CD4-positive, alpha-beta memory T cell (primary cell): ENCODE results near the gene DTD2. TPM values are rescaled to one million over a fixed set of nuclear protein-coding genes. Genes with fewer than 3 reads are reported as not detected.

Experiments used
- CTCF ChIA-PET: fragments of 350-600 bp; sonication (Branson Sonifier 250); formaldehyde crosslinking; loops from one replicate; lab custom pipeline; 2021; ENCODE audit warnings: inconsistent platforms; ENCODE audit not compliant: partially characterized antibody; lab: Charles Lee
- POLR2A ChIA-PET: fragments of 350-600 bp; sonication (Branson Sonifier 250); formaldehyde crosslinking; loops from one replicate; lab custom pipeline; 2021; ENCODE audit not compliant: partially characterized antibody; lab: Charles Lee
- DNase-seq, 5 donors: peaks; one replicate each; pipeline versions ENCODE4 v3.0.0 to v3.0.0-alpha.2; 2020 to 2022; ENCODE audit warnings: mixed read lengths in 1 of 5
- H3K27ac ChIP-seq: one replicate; pipeline ENCODE4 v1.7.0; 2013; ENCODE audit warnings: low read depth, low read length
- H3K27me3 ChIP-seq: 2 replicates; pipeline ENCODE4 v1.7.0; 2013; ENCODE audit warnings: mild to moderate bottlenecking, low read length, moderate library complexity; ENCODE audit not compliant: insufficient read depth
- H3K36me3 ChIP-seq: 2 replicates; pipeline ENCODE4 v1.7.0; 2013; ENCODE audit warnings: mild to moderate bottlenecking, low read length, moderate library complexity; ENCODE audit not compliant: insufficient read depth
- H3K4me1 ChIP-seq: 2 replicates; pipeline ENCODE4 v1.7.0; 2013; ENCODE audit warnings: mild to moderate bottlenecking, low read length, moderate library complexity; ENCODE audit not compliant: insufficient read depth
- H3K4me3 ChIP-seq, 2 donors: one replicate each; pipeline ENCODE4 v1.7.0; 2013; ENCODE audit warnings: low read length in 2 of 2, mild to moderate bottlenecking in 1 of 2
- H3K9me3 ChIP-seq, 2 donors: one replicate each; pipeline ENCODE4 v1.7.0; 2013; ENCODE audit warnings: low read length in 2 of 2, control low read depth in 1 of 2; ENCODE audit not compliant: control insufficient read depth in 1 of 2
- H3K27ac Mint-ChIP-seq, 7 donors: one replicate each; pipeline ENCODE4 v1.8.0; 2020 to 2021; ENCODE audit warnings: mixed read lengths in 7 of 7, mild to moderate bottlenecking in 6 of 7, inconsistent platforms in 3 of 7, moderate library complexity in 3 of 7
- H3K27me3 Mint-ChIP-seq, 2 donors: one replicate each; pipeline ENCODE4 v1.8.0; 2020 to 2021; ENCODE audit warnings: mixed read lengths in 2 of 2
- H3K36me3 Mint-ChIP-seq, 2 donors: one replicate each; pipeline ENCODE4 v1.8.0; 2020 to 2021; ENCODE audit warnings: mixed read lengths in 2 of 2, inconsistent platforms in 1 of 2, mild to moderate bottlenecking in 1 of 2
- H3K4me1 Mint-ChIP-seq, 4 donors: one replicate each; pipeline ENCODE4 v1.8.0; 2020 to 2021; ENCODE audit warnings: mixed read lengths in 4 of 4, mild to moderate bottlenecking in 1 of 4
- H3K4me3 Mint-ChIP-seq, 8 donors: one replicate each; pipeline ENCODE4 v1.8.0; 2020 to 2021; ENCODE audit warnings: mixed read lengths in 8 of 8, mild to moderate bottlenecking in 7 of 8, moderate library complexity in 6 of 8, inconsistent platforms in 3 of 8
- H3K9me3 Mint-ChIP-seq, 8 donors: one replicate each; pipeline ENCODE4 v1.8.0; 2020 to 2021; ENCODE audit warnings: mixed read lengths in 8 of 8, mild to moderate bottlenecking in 5 of 8, inconsistent platforms in 3 of 8, moderate library complexity in 1 of 8
- intact Hi-C: fragments of 100-400 bp; cut with micrococcal nuclease; formaldehyde crosslinking; loops from one replicate; pipeline ENCODE4 v1.15.1; 2023
- polyA plus RNA-seq, 2 donors: library from polyadenylated mRNA; unstranded; fragments of 300-500 nt; fragmentation: Illumina TruSeq; gene quantifications; one replicate each; pipeline ENCODE4 v1.2.3, GENCODE V29; 2021
- total RNA-seq, 2 experiments: library from RNA; stranded (reverse); gene quantifications; one replicate each; pipeline ENCODE4 v1.2.3, GENCODE V29; 2021

The DTD2 gene
- 10 to 100 TPM; 15.1 to 20.2 TPM for total RNA-seq
- polyA plus RNA-seq: 10 to 100 TPM; 13.9 to 27.0 TPM

GRCh38 chr14:31456841-31457664 lies at the start of gene DTD2:
TSS of gene DTD2 (minus strand) at chr14:31457506. CDS start at chr14:31457393, 113 bp downstream.
- DNase-seq: peak; percentile 87 to 88 (median 88)
- Histone ChIP-seq H3K27ac (peak within 1 kb of the TSS; percentile 89), H3K27me3 (no peaks in the 10 kb centered on the region), H3K4me3 (peak within 1 kb of the TSS; percentile 53 to 69), H3K9me3 (no peaks in the 10 kb centered on the region), H3K4me1 (peaks cover 13% of the 10 kb centered on the region), H3K36me3 (peaks cover 2% of the 10 kb centered on the region)
- intact Hi-C loops: loop anchor here (1.0 to 5.0 kb wide), 6 partner anchors 37 to 795 kb away; partner anchors contain the start of genes HEATR5A, HECTD1, NUBPL and RNU6-8
- CTCF ChIA-PET: interaction anchor here (0.6 to 2.8 kb wide), 7 partner anchors 9 to 798 kb away, joined by 3 to 16 read pairs (median 4); partner anchors contain the start of gene HEATR5A
- Mint-ChIP-seq H3K36me3 (peaks cover 4 to 11% of the 10 kb centered on the region in 2 donors), H3K9me3 (peaks cover 0 to 2% (median 0%) of the 10 kb centered on the region in 8 donors), H3K4me1 (peaks cover 13 to 34% (median 26%) of the 10 kb centered on the region in 4 donors), H3K27ac (peak within 1 kb of the TSS; percentile 86 to 98 (median 97)), H3K4me3 (peak within 1 kb of the TSS; percentile 96 to 99 (median 97)), H3K27me3 (peaks cover 0 to 3% of the 10 kb centered on the region in 2 donors)
- POLR2A ChIA-PET: interaction anchor here (0.8 to 3.4 kb wide), 11 partner anchors 8 to 898 kb away, joined by 3 to 50 read pairs (median 3); partner anchors contain the start of genes G2E3, HEATR5A and HECTD1

GRCh38 chr14:31505411-31505810 lies 48.1 kb upstream of the DTD2 start:
- H3K4me1 Mint-ChIP-seq: no peaks in the 10 kb centered on the region
- no peaks in the 10 kb centered on the region for H3K4me1 ChIP-seq
- POLR2A ChIA-PET: no interaction called here
- no peak overlapping the region for H3K4me3 ChIP-seq
- H3K9me3 Mint-ChIP-seq: no peaks in the 10 kb centered on the region
- H3K27ac Mint-ChIP-seq: no peak overlapping the region
- no peak for DNase-seq
- no peaks in the 10 kb centered on the region for H3K36me3 Mint-ChIP-seq
- no peaks in the 10 kb centered on the region for H3K27me3 ChIP-seq
- peaks cover 0 to 2% of the 10 kb centered on the region in 2 donors for H3K27me3 Mint-ChIP-seq
- H3K27ac ChIP-seq: no peak overlapping the region
- no peaks in the 10 kb centered on the region for H3K9me3 ChIP-seq
- CTCF ChIA-PET: interaction anchor here (0.7 to 2.0 kb wide), 3 partner anchors 9 to 749 kb away, joined by 5 to 7 read pairs (median 5); no protein-coding TSS in a partner anchor
- H3K4me3 Mint-ChIP-seq: no peak overlapping the region
- H3K36me3 ChIP-seq: no peaks in the 10 kb centered on the region
- intact Hi-C loops: no loop called here

- Mint-ChIP-seq H3K27me3 (peaks cover 2% of the 10 kb centered on the region in 2 donors), H3K9me3 (peaks cover 0 to 5% (median 0%) of the 10 kb centered on the region in 8 donors), H3K4me1 (no peaks in the 10 kb centered on the region), H3K36me3 (no peaks in the 10 kb centered on the region), H3K27ac (no peak overlapping the region), H3K4me3 (no peak overlapping the region)
- no peak overlapping the region for H3K27ac ChIP-seq
- no peaks in the 10 kb centered on the region for H3K9me3 ChIP-seq
- no peaks in the 10 kb centered on the region for H3K36me3 ChIP-seq
- CTCF ChIA-PET: interaction anchor here (0.8 to 2.3 kb wide), 2 partner anchors 11 to 753 kb away, joined by 3 to 5 read pairs; no protein-coding TSS in a partner anchor
- H3K4me3 ChIP-seq: no peak overlapping the region
- H3K4me1 ChIP-seq: no peaks in the 10 kb centered on the region
- DNase-seq: no peak
- intact Hi-C loops: no loop called here
- POLR2A ChIA-PET: no interaction called here
- no peaks in the 10 kb centered on the region for H3K27me3 ChIP-seq
Observed at GRCh38 chr14:31501870-31502269, 44.6 kb upstream of the DTD2 start.

DNA sequence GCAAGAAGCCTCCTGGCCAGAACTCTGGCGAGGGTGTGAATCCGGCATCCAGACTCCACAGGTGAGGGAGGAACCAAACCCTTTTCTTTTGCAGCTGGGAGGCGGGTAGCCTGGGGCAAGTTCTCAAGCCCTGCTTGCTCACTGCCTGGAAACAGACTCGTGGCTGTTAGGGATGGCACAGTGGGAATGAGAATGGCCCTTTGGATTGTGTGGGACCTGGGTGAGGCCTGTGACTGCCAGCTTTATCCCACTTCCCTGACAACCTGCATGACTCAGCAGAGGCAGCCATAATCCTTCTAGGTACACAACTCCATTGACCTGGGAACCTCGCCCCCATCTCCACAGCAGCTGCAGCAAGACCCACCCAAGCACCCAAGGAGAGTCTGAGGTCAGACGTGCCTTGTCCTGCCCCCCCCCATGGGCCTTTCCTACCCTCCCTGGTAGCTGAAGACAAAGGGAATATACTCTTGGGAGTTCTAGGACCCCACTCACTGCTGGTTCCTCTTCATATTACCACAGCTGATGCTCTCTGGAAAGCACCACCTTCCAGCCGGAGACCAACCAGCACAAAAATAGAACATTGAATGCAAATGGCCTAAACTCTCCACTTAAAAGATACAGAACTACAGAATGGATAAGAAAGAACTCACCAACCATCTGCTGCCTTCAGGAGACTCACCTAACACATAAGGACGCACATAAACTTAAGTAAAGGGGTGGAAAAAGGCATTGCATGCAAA lies 35.6 kb upstream of the DTD2 start:
- no peak overlapping the region for H3K4me3 ChIP-seq
- no peaks in the 10 kb centered on the region for H3K4me1 Mint-ChIP-seq
- no peaks in the 10 kb centered on the region for H3K36me3 ChIP-seq
- no peak overlapping the region for H3K27ac Mint-ChIP-seq
- CTCF ChIA-PET: interaction anchor here (1.2 kb wide), 1 partner anchor 17 kb away, joined by 3 read pairs; no protein-coding TSS in a partner anchor
- no peaks in the 10 kb centered on the region for H3K9me3 ChIP-seq
- H3K4me1 ChIP-seq: no peaks in the 10 kb centered on the region
- intact Hi-C loops: no loop called here
- H3K9me3 Mint-ChIP-seq: peaks cover 0 to 4% (median 0%) of the 10 kb centered on the region in 8 donors
- H3K27ac ChIP-seq: no peak overlapping the region
- POLR2A ChIA-PET: no interaction called here
- no peak overlapping the region for H3K4me3 Mint-ChIP-seq
- H3K27me3 Mint-ChIP-seq: peaks cover 4 to 21% of the 10 kb centered on the region in 2 donors
- H3K36me3 Mint-ChIP-seq: no peaks in the 10 kb centered on the region
- no peaks in the 10 kb centered on the region for H3K27me3 ChIP-seq
- DNase-seq: no peak

GRCh38 chr14:31489691-31490090 lies 32.4 kb upstream of the DTD2 start:
- intact Hi-C loops: no loop called here
- Histone ChIP-seq H3K4me1 (no peaks in the 10 kb centered on the region), H3K27ac (no peak overlapping the region), H3K4me3 (no peak overlapping the region), H3K27me3 (no peaks in the 10 kb centered on the region), H3K9me3 (no peaks in the 10 kb centered on the region), H3K36me3 (no peaks in the 10 kb centered on the region)
- ChIA-PET CTCF (no interaction called here), POLR2A (no interaction called here)
- H3K4me1 Mint-ChIP-seq: no peaks in the 10 kb centered on the region
- H3K27me3 Mint-ChIP-seq: peaks cover 2 to 21% of the 10 kb centered on the region in 2 donors
- DNase-seq: no peak
- H3K9me3 Mint-ChIP-seq: peaks cover 0 to 2% (median 0%) of the 10 kb centered on the region in 8 donors
- no peaks in the 10 kb centered on the region for H3K36me3 Mint-ChIP-seq
- H3K27ac Mint-ChIP-seq: no peak overlapping the region
- H3K4me3 Mint-ChIP-seq: no peak overlapping the region

- no peaks in the 10 kb centered on the region for H3K9me3 ChIP-seq
- ChIA-PET POLR2A (no interaction called here), CTCF (no interaction called here)
- H3K4me1 Mint-ChIP-seq: no peaks in the 10 kb centered on the region
- no peaks in the 10 kb centered on the region for H3K36me3 Mint-ChIP-seq
- no peak for DNase-seq
- no peaks in the 10 kb centered on the region for H3K36me3 ChIP-seq
- no peak within 1 kb of the TSS for H3K4me3 Mint-ChIP-seq
- peaks cover 0 to 2% (median 0%) of the 10 kb centered on the region in 8 donors for H3K9me3 Mint-ChIP-seq
- intact Hi-C loops: no loop called here
- no peak within 1 kb of the TSS for H3K27ac ChIP-seq
- H3K4me1 ChIP-seq: no peaks in the 10 kb centered on the region
- no peaks in the 10 kb centered on the region for H3K27me3 ChIP-seq
- no peak within 1 kb of the TSS for H3K4me3 ChIP-seq
- peak within 1 kb of the TSS in 1 of 7 donors; percentile 26 for H3K27ac Mint-ChIP-seq
- peaks cover 4 to 14% of the 10 kb centered on the region in 2 donors for H3K27me3 Mint-ChIP-seq
Observed at GRCh38 chr14:31487886-31488285, 30.6 kb upstream of the DTD2 start, which contains the start of gene GPR33. TSS of gene GPR33 (minus strand) at chr14:31488039. CDS start at chr14:31483965, 4,074 bp downstream.
